HG03280 (cell line): Measurements from ENCODE around the gene BRWD1.
"Not testable (repeated sequence)": the region's sequence is repeated elsewhere in the genome, so short reads cannot be mapped to it uniquely, and the experiment has no call there.

ENCODE experiments used
- ATAC-seq: cut with Tn5 transposase; IDR thresholded peaks from one replicate; pipeline ENCODE4 v1.9.1; 2021; ENCODE audit warnings: mild to moderate bottlenecking, moderate library complexity; ENCODE audit not compliant: unreplicated experiment

Gene BRWD1

GRCh38 chr21:39176271-39176709, 137.1 kb downstream of the BRWD1 start:
- ATAC-seq: no peak

GRCh38 chr21:39175665-39176064, 137.8 kb downstream of the BRWD1 start:
- no peak for ATAC-seq

GRCh38 chr21:39175154-39175553, 138.3 kb downstream of the BRWD1 start:
- ATAC-seq: no peak

DNA sequence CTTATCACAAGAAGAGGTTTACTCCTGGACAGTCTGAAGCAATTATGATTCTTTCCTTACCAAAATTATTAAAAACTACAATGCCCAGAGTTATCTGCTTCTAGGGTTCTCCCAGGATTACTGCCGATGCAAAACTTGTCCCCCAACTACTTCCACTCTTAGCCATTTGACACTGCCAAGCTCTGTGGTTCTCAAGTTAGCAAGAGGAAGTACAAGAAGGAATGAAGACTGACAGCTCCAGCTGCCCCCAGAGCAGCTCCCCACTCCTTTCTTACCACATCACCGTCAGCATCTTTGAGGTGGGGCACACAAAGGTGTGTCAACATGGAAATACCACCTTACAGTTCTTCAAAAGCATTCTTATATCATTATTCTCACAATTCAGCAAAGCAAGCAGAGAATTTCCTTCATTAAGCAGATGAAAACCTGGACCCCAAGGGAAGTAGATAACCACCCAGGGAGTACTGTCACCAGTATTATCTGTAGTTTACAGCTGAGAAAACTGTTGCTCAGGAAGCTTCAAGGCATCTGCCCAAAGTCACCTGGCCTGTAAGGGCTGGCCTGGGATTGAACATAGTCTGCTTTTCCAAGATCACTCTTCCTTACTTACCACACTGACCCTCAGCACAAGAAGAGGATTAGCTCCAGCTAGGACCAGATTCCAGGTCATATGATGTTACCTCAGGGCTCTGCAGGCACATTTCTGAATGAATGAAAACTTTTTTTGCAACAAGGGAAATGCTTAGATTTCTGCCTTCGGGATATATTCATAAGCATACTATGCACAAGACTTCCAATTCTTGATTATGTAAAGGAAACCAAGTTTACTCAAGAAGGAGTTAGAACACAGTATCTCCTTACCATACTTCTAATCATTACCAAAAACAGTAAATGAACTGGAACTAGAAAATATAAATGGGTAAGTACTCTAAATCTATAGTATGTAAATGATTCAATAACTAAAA, 139.4 kb downstream of the BRWD1 start:
- no peak for ATAC-seq

DNA sequence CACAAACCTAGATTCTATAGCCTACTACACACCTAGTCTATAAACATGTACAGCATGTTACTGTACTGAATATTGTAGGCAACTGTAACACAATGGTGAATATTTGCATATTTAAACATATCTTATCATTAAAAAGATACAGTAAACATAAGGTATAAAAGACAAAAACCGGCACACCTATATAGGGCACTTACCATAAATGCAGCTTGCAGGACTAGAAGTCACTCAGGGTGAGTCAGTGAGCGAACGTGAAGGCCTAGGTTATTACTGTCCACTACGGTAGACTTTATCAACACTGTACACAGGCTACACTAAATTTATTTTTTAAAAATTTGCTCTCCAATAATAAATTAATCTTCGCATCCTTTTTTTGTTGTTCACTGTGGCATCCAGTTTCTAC, 143.5 kb downstream of the BRWD1 start:
- no peak for ATAC-seq

DNA sequence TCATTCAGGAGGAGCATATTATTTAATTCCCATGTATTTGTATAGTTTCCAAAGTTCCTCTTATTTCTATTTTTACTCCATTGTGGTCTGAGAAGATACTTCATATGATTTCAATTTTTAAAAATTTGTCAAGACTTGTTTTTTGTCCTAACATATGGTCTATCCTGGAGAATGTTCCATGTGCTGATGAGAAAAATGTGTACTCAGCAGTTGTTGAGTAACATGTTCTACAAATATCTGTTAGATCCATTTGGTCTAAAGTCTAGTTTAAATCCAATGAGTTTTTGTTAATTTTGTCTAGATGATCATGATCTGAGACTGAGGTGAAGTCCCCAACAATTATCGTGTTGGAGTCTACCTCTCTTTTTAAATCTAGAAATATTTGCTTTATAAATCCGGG, 144.6 kb downstream of the BRWD1 start:
- no peak for ATAC-seq

- ATAC-seq: no peak
Observed at GRCh38 chr21:39164523-39164922, 148.9 kb downstream of the BRWD1 start.

GRCh38 chr21:39161064-39161463, 152.4 kb downstream of the BRWD1 start:
- no peak for ATAC-seq

GRCh38 chr21:39159342-39160063, 153.9 kb downstream of the BRWD1 start:
- ATAC-seq: no peak

- ATAC-seq: not testable (repeated sequence)
Observed at GRCh38 chr21:39157241-39157640, 156.2 kb downstream of the BRWD1 start.

DNA sequence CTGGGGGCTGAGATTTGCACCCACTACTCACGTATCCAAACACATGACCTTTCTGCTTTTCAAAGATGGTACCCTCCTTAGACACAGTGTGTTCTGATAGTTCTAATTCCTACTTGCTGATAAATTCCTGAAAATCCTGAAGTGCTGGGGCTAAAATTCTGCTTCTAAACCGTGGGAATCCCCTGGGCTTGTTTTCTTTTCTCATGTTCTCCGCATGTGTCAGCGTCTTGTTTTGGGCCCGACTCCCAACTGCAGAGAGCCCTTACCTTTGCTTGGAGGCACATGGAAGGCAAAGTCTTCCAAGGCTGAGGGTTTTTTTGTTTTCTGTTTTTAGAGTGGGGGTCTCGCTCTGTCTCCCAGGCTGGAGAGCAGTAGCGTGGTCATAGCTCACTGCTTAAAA, 157.4 kb downstream of the BRWD1 start:
- no peak for ATAC-seq

GRCh38 chr21:39155578-39155977, 157.9 kb downstream of the BRWD1 start:
- no peak for ATAC-seq

DNA sequence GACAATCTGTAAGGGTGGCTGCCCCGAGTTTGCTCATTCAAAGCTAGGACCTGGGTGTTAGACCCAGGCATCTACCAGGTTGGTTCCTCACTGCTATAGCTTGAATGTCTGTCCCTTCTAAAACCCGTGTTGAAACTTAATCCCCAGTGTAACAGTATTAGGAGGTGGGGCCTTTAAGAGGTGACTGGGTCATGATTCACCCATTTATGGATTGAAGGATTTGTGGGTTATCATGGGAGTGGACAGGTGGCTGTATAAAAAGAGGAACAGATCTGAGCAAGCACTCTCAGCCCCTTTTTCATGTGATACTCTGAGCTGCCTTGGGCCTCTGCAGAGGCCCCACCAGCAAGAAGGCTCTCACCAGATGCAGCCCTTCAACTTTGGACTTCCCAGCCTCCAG, 159.6 kb downstream of the BRWD1 start:
- ATAC-seq: no peak

- no peak for ATAC-seq
Observed at GRCh38 chr21:39153373-39153772, 160.1 kb downstream of the BRWD1 start.

DNA sequence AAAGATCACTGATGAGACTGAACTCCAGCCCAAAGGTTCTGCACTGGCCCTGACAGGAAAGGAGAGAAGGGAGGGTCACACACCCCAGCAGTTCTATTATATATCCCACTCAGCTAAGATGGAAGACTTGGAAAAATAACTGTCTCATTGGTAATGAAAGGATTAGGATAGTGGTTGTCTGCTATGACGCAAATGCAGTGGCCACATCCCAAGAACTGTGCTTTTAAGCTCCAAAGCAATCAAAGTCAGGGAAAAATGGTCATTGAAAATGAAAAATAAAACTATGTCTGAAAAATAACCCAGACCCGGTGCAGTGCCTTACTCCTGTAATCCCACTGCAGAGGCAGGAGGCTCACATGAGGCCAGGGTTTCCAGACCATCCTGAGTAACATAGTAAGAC, 161.2 kb downstream of the BRWD1 start:
- no peak for ATAC-seq

DNA sequence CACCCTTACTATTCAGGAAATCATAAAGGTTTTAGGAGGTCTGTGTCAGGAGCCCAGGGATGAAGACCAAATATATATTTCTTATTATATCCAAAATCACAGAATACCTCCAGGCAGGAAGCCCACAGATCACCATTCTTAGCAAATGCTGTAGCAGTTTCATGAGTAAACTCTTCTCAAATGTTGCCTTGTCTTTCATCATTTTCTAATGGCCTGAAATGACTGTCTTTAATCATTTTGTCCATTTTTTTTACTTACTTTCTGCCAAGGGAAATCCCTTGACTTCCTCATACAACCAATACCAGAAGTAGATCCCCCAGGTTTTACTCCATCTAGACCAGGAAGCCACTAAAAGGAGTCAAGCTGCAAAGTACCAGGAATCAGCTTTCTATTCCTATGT, 162.6 kb downstream of the BRWD1 start:
- no peak for ATAC-seq

DNA sequence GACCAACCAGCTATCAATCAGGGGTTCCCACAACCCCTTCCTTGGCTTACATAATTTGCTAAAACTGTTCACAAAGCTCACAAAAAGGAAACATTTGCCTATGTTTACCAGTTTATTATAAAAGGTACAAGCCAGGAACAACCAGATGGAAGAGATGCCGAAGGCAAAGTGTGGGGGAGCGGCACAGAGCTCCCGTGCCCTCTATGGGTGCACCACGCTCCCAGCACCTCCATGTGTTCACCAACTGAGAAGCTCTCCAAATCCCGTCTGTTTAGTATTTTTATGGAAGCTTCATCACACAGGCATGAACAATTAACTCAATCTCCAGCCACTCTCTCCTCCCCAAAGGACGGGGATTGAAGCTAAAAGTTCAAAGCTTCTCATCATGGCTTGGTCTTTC, 163.1 kb downstream of the BRWD1 start:
- no peak for ATAC-seq

- ATAC-seq: no peak
Observed at GRCh38 chr21:39149882-39150281, 163.6 kb downstream of the BRWD1 start.

GRCh38 chr21:39148975-39149374, 164.5 kb downstream of the BRWD1 start:
- no peak for ATAC-seq

DNA sequence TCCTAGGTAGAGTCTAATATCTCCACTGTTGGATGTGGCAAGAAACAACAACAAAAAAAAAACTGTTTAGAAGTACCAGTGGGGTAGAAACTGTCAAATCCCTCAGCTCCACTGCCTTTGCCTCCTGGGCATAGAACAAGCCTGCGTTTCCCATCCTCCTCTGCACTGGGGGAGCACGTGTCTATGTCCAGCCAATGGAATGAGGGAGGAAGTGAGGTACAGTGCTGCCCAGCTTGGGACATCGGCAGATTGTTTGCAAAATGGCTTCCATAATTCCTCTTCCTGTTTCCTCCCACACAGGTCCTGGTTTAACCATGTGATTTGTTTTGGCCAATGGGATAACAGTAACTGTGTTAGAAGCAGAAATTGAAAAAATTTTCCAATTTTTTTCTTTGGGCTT, 169.2 kb downstream of the BRWD1 start:
- ATAC-seq: no peak

GRCh38 chr21:39142972-39143371, 170.5 kb downstream of the BRWD1 start:
- no peak for ATAC-seq

GRCh38 chr21:39141502-39141901, 171.9 kb downstream of the BRWD1 start:
- ATAC-seq: no peak
